HL-60 (cell line): ENCODE measurements around the gene GPHN.

Source experiments
- DNase-seq, 2 experiments: peaks; one replicate each; pipeline ENCODE4 v3.0.0-alpha.2; 2010 to 2020; ENCODE audit warnings: low read depth in 1 of 2, low spot score in 1 of 2
- H3K27ac ChIP-seq: fragments of 250-450 bp; sonication (Bioruptor Pico); replicated peaks from 2 replicates; pipeline ENCODE4 v1.5.1; 2020; ENCODE audit warnings: mild to moderate bottlenecking, moderate library complexity
- H3K27me3 ChIP-seq: fragments of 250-450 bp; sonication (Bioruptor Pico); 2 replicates; pipeline ENCODE4 v1.5.1; 2021; ENCODE audit warnings: mild to moderate bottlenecking, moderate library complexity; ENCODE audit not compliant: insufficient read depth, poor library complexity, severe bottlenecking
- H3K4me3 ChIP-seq: replicated peaks from 2 replicates; pipeline ENCODE4 v1.5.1; 2011; ENCODE audit warnings: mild to moderate bottlenecking, control low read depth, low read length; ENCODE audit not compliant: insufficient read depth
- GABPA ChIP-seq: IDR thresholded peaks from 2 replicates; pipeline ENCODE4 v1.6.1; 2012; ENCODE audit warnings: low read depth
- POLR2AphosphoS5 ChIP-seq: IDR thresholded peaks from 2 replicates; pipeline ENCODE4 v1.6.1; 2012; ENCODE audit warnings: low read depth
- REST ChIP-seq: IDR thresholded peaks from 2 replicates; pipeline ENCODE4 v1.6.1; 2012; ENCODE audit warnings: low read depth; ENCODE audit not compliant: insufficient replicate concordance
- SPI1 ChIP-seq: IDR thresholded peaks from 2 replicates; pipeline ENCODE4 v1.6.1; 2012; ENCODE audit warnings: low read depth, mild to moderate bottlenecking, borderline replicate concordance
- TF ChIP-seq, protein P1 (sequence below): IDR thresholded peaks from one replicate; pipeline ENCODE4 v1.5.1; 2011; ENCODE audit warnings: low read length, control low read depth, inconsistent platforms; ENCODE audit not compliant: insufficient read depth

Gene GPHN

DNA sequence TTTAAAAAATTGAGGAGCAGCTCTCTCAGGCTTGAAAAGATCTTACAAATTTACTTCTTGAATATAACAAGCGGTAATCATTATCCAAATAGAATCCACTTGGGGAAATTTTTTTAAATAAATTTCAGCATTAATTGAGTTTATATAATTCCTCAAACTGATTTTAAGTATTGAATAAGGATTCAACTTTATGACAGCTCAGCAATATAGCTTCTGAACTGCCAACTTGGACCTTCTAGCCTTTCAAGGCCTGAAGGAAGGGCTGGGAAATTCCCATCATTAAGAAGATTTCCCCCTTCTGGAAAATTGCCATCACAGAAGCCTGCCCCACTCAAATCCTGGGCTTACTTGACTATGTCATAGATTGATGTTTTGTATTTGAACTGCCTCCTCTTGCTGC is 623.7 kb downstream of the GPHN start:
- H3K27me3 ChIP-seq = no peaks in the 10 kb centered on the region
- no peak overlapping the region for H3K4me3 ChIP-seq
- no peak for DNase-seq
- TF ChIP-seq REST (no peak), GABPA (no peak), POLR2AphosphoS5 (no peak), SPI1 (no peak)
- TF ChIP-seq, protein P1, sequence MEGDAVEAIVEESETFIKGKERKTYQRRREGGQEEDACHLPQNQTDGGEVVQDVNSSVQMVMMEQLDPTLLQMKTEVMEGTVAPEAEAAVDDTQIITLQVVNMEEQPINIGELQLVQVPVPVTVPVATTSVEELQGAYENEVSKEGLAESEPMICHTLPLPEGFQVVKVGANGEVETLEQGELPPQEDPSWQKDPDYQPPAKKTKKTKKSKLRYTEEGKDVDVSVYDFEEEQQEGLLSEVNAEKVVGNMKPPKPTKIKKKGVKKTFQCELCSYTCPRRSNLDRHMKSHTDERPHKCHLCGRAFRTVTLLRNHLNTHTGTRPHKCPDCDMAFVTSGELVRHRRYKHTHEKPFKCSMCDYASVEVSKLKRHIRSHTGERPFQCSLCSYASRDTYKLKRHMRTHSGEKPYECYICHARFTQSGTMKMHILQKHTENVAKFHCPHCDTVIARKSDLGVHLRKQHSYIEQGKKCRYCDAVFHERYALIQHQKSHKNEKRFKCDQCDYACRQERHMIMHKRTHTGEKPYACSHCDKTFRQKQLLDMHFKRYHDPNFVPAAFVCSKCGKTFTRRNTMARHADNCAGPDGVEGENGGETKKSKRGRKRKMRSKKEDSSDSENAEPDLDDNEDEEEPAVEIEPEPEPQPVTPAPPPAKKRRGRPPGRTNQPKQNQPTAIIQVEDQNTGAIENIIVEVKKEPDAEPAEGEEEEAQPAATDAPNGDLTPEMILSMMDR = no peak
- H3K27ac ChIP-seq = no peak overlapping the region

DNA sequence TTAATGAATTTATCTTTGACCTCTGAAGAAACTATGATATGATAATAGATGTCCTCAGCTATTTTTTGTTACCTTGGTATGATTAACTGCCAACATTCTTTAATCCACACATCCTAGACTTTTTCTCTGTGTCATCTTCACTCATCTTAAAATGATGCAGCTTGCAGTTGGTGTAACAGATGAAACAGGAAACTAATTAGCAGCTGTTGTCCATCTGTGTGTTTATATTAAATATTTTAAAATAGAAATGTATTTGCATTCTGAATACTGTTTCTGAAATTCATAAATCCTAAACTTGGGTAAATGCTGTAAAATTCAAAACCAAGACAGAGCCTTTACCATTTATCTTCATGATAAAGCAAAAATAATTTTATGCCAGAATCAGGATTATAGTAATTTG is 625.2 kb downstream of the GPHN start:
- Histone ChIP-seq H3K4me3 (no peak overlapping the region), H3K27me3 (no peaks in the 10 kb centered on the region), H3K27ac (no peak overlapping the region)
- DNase-seq = no peak
- no peak for TF ChIP-seq POLR2AphosphoS5
- TF ChIP-seq REST = no peak
- TF ChIP-seq GABPA = no peak
- TF ChIP-seq SPI1 = no peak
- TF ChIP-seq, protein P1 = no peak

- no peak overlapping the region for H3K4me3 ChIP-seq
- DNase-seq = no peak
- no peak overlapping the region for H3K27ac ChIP-seq
- no peak for TF ChIP-seq POLR2AphosphoS5
- H3K27me3 ChIP-seq = no peaks in the 10 kb centered on the region
Observed at GRCh38 chr14:67133595-67134441, 625.9 kb downstream of the GPHN start.

- Histone ChIP-seq H3K27me3 (no peaks in the 10 kb centered on the region), H3K27ac (no peak overlapping the region), H3K4me3 (no peak overlapping the region)
- DNase-seq = no peak
- TF ChIP-seq SPI1 = no peak
- TF ChIP-seq, protein P1 = no peak
- no peak for TF ChIP-seq POLR2AphosphoS5
- TF ChIP-seq GABPA = no peak
- TF ChIP-seq REST = no peak
Observed at GRCh38 chr14:67137744-67138371, 629.9 kb downstream of the GPHN start.
